Stimulated activated CD8-positive, alpha-beta memory T cell treated with anti-CD3 and anti-CD28 coated beads, Interleukin-4, amount 100 ng/mL, for 4 hours (primary cell): ENCODE data around the gene GDF9.

Experiments
- DNase-seq, 2 donors: peaks; one replicate each; pipeline ENCODE4 v3.0.0-alpha.2; 2020; ENCODE audit warnings: low read depth in 2 of 2, low spot score in 1 of 2

The GDF9 gene

GRCh38 chr5:132838516-132839282 lies 27.6 kb downstream of the GDF9 start:
- no peak for DNase-seq

- DNase-seq, result no peak
Measured at GRCh38 chr5:132837868-132838267, 28.4 kb downstream of the GDF9 start.

GRCh38 chr5:132836852-132837251 lies 29.4 kb downstream of the GDF9 start:
- no peak for DNase-seq

DNA sequence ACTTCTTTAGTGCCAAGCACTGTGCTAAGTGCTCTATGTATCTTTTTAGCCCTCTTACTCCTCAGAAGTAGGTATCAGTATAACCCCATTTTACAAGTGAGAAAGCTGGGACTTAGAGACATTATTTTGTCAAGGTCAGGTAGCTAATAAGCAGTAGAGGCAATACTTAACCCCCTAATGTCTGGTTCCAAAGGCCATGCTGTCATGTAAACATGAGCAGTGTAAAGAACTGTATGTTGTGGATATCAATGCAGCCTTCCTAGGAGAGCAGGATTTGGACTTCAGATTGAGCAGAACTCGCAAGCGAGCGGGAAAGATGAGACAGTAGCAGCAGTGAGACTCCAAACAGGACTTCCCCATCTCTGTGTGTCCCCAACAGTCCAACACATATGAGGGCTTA lies 32.2 kb downstream of the GDF9 start:
- DNase-seq, result no peak

DNA sequence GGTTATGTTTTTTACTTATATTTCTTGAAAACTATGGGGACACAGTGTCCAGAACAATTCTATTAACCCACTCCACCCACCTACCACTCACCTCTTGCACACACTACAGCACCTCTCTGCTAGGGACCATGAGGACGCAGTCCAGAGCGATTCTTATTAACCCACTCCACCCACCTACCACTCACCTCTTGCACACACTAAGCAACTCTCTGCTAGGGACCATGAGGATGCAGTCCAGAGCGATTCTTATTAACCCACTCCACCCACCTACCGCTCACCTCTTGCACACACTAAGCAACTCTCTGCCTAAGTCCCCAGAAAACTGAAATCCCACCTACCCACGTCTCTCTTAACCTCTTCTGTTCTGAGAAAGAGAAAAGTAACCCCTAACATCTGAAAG lies 33.7 kb downstream of the GDF9 start:
- no peak for DNase-seq

- DNase-seq, result no peak
Measured at GRCh38 chr5:132831095-132831860, 35.0 kb downstream of the GDF9 start.

GRCh38 chr5:132830436-132831094 lies 35.7 kb downstream of the GDF9 start, which contains the start of gene SHROOM1:
Gene SHROOM1 (minus strand): TSS chr5:132830647. CDS start chr5:132826140, 4,507 bp downstream.
- no peak for DNase-seq

- DNase-seq, result peak in 1 of 2 donors; percentile 40
Measured at GRCh38 chr5:132829742-132830435, 36.4 kb downstream of the GDF9 start.

GRCh38 chr5:132828846-132829494 lies 37.3 kb downstream of the GDF9 start:
- DNase-seq, result no peak

DNA sequence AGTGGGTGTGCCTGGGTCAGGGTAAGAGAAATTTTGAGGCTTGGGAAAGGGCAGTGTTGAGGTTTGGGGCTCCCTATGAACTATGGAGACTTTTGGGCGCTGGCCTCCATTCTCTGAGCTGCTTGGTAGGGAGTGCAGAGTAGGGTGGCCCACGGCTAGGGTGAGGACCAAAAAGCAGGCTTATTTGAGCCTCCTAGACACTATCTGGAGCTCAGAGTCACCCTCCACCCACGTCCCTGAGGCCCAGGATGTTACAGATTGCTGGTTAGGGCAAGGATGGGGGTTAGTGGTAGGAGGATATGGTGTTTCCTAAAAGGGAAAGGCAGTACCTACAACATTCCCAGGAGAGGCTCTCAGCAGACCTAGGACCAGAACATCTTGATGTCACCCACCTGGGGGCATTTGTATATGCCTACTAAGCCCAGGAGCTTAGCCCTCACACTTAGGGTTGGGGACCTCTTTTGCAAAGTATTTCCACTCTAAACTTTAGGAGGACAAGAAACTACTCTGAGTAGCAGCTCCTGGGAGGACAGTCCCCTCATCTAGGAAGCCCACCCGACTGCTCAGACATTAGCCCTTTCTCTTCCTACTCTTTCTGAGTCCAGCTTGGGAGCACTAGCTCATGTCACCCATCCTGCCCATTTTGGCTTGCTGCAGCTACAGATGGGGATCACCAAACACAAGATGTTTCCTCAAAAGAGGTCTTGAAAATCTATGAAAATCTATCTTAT lies 38.2 kb downstream of the GDF9 start:
- no peak for DNase-seq

GRCh38 chr5:132826424-132827082 lies 39.7 kb downstream of the GDF9 start:
- no peak for DNase-seq

DNA sequence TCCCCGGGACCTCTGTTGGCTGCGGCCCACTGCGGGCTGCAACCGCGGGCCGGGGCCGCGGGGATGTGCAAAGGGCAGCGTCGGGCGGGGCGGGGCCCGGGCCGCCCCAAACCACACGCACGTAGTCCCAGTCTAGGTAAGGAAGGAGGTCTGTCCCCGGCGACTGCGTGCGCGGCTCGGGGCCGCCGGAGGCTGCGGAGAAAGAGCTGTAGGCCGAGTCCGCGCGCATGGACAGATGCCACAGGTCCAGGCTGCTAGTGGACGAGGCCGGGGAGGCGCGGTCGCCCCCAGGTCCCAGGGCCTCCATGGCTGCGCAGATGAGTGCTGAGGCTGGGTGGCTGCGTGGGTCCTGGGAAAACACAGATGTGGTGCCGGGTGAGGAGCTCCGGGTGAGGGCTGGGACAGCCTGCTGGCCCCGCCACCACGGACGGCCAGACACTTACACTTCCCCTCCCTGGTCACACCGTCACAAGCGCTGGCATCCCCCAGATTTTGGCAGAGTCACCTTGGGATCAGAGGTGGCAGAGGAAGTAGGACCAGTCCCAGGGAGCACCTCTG lies 40.4 kb downstream of the GDF9 start:
- DNase-seq, result no peak

- no peak for DNase-seq
Measured at GRCh38 chr5:132825033-132825833, 41.0 kb downstream of the GDF9 start.

- DNase-seq, result no peak
Measured at GRCh38 chr5:132824426-132824825, 41.8 kb downstream of the GDF9 start.

DNA sequence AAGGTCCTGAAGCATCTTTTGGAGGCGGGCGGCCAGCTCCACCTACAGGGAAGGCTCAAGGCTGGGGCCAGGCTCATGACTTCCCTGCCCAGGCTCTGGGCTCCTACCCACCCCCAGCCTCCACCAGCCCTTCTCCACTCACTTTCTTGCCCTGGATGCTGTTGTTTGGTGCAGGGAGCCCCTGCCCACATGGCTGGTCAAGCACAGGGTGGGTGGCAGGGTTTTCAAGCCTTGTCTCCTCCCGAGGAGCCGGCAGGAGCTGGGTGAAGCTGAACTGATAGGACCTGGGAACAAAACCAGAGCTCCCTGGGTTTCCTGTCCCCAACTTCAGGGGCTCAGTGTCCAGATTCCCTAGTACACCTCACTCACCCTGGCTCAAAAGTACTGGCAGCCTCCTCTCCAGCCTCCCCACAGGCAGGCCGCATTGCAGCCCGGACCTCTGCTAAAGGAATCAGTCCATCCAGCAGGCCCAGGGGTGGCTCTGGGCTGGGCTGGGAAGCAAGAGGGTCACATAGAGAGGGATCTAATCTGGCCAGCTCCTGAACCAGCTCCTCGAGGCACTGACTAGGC lies 42.7 kb downstream of the GDF9 start:
- no peak for DNase-seq

DNA sequence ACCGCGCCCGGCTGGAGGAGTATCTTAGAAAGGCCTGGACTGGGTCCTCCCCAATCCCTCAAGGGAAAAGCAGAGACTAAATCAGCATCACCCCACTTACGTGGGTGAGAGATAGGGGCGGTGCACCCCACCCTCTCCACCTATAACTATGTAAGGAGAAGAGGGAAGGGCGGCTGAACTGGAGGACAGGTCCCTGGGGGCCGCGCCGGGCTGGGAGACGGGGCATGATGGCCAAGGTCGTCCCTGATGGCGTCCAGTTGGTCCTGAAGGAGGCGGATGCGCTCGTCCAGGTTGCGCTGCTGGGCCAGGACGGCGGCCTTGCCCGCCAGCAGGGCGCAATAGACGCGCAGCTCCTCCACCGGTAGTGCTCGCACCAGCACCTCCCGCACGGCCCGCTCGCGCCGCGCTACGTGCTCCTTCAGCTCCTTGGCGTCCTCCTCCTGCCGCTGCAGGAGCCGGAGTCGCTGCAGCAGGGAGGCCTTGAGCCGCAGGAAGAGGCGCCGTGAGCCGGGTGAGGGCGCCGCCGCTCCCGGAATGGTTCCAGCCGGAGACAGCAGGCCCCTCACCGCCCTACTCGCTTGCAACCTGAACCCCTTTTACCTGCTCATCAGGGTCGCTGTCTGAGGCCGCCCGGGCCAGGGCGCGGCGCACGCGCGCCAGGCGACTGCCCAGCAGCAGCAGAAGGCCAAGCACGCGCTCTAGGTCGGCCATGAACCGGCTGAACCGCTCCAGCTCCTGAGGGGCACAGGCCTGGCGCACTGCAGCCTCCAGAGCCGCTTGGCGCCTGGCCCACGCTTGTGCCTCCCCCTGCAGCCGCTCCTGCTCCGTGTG lies 43.4 kb downstream of the GDF9 start:
- DNase-seq, result no peak

DNA sequence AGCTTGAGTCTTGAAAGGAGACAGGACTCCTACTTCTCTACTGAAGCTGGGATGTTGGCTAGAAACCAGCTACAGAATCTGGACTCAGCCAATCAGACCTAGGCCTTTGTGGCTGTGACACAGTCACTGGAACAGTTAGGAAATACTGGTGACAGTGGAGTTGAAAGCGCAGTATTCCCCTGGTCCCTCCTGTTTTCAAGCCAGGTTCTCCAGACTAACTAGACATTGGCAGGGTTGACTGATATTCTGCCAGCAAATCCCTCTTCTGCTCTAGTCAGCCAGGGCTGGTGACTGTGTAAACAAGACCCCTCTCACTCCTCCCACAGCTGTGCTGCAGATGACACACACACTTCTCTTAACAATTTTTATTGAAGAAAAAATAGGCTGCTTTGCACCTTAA lies 44.5 kb downstream of the GDF9 start:
- no peak for DNase-seq
